Measurements from ENCODE around the gene SAMD13.
A peak's percentile ranks its signal among the peaks of the same experiment; 100 is the strongest.

The SAMD13 gene

GRCh38 chr1:84301004-84301784 is at the start of gene SAMD13:
TSS of gene SAMD13 (plus strand) at chr1:84301708. CDS start at chr1:84303235, 1,527 bp downstream.
- peak; percentile 3 to 27 for DNase-seq (ENCODE audit: low read depth in 2 of 2)

DNA sequence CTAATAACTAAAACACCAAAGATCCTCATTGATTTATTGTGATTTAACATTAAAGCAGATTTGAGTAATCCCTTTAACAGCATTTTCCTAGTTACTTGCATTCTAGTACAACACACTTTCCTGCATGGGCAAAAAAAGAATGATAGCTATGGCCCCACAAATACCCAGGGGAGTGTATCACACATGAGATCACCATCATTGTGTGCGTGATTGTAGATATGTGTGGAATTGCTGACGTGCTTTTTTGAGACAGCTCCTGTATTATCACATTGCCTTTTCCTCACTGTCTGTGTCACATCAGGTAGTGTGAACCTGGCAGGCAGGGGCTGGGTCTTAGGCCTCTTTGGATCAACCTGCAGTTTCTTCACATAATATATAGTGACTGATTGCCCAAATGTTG is 48.5 kb upstream of the SAMD13 start:
- DNase-seq (ENCODE audit: low read depth in 2 of 2): no peak

DNA sequence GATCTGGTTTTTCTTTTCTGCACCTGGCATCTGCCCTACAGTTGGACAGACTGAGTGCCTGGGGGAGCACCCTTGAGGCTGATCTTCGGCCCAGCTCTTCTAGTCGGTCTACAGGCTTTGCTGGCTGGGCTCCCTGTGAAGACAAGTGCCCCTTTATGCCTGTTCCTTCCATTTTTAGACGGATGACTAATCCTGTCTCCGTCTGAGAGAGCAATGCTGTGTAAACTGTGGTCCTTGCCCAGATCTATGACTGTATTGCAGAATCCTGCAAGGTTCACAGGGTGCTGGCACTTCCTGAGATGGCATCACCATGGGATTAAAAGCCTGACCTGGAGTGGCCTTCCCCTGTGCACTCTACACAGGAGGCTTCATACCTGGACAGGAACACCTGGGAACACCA is 47.6 kb upstream of the SAMD13 start:
- DNase-seq (ENCODE audit: low read depth in 2 of 2): no peak

DNA sequence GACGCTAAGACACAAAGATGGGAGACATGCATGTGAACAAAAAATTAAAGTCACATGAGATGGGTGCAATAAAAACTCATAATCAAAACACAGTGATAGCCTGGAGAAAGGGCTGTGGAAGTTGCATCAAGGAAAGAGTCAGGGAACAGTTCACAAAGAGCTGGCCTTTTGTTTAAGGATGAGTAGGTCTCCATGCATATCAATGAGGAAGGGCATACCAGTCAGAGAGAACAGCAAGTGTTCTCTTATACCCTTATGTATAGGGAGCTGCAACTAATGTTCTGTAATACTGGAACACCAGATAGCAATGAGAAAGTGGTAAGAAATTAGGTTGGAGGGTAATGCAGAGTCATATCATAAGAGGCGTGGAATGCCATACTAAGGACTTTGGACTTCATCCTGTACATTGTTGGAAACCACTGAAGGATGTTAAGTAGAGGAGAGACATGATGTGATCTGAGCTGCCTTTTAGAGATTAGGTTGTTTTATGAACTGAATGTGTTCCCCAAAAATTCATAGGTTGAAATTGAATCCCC is 46.7 kb upstream of the SAMD13 start:
- no peak for DNase-seq (ENCODE audit: low read depth in 2 of 2)

DNA sequence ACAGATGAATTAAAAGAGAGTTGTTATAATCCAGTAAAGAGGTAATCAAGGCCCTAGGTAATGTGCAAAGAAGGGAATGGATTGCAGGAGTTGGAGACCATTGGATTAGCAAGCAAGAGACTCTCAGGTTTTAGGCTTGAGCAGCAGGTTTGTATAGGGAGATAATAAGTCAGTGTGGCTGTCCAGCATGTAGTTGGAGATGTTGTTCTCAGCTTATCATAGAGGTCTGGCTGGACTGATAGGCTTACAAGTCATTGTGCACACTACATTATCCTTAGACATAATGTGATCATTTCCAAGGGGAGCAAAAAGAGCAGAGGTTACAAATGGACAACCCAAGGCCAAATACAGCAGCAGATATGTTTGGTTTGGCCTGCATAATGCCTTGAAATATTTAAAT is 45.9 kb upstream of the SAMD13 start:
- no peak for DNase-seq (ENCODE audit: low read depth in 2 of 2)

DNA sequence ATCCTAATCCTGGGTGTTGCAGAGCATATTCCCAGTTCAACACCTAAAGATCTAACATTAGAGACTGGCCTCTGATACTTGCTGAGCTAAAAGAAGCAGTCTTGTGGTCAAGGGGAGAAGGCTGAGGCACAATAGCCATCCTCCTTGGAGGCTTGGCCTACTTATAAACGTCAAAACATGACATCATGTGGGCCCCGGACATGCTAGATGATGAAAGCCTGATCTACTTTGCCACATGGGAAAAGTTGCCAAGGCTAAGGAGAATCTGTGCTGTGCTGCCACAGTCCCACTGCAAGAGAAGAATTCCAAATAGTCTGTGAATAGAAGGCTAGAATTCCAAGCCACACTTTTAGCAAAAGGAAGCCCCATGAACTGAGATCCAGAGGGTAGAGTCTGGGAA is 43.9 kb upstream of the SAMD13 start:
- DNase-seq (ENCODE audit: low read depth in 2 of 2): no peak

GRCh38 chr1:84259376-84259775 is 42.1 kb upstream of the SAMD13 start:
- DNase-seq (ENCODE audit: low read depth in 2 of 2): no peak

DNA sequence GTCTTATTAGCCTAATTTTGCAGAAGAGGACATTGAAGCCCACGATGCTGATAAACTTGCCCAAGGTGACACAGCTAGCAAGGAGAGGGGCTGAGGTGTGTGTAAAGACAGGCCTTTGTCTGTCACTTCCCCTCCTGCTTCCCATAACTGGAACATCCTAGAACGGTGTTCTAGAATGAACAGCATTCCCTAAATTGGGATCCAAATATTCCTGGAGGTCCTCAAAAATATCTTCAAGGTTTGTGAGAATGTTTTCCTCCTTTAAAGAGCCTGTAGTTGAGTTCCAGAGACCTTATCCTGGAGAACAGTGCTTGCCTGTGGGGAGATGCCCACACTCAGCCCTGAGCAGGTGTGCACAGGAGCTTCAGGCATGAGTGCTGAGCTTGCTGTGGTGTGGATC is 41.5 kb upstream of the SAMD13 start:
- no peak for DNase-seq (ENCODE audit: low read depth in 2 of 2)

DNA sequence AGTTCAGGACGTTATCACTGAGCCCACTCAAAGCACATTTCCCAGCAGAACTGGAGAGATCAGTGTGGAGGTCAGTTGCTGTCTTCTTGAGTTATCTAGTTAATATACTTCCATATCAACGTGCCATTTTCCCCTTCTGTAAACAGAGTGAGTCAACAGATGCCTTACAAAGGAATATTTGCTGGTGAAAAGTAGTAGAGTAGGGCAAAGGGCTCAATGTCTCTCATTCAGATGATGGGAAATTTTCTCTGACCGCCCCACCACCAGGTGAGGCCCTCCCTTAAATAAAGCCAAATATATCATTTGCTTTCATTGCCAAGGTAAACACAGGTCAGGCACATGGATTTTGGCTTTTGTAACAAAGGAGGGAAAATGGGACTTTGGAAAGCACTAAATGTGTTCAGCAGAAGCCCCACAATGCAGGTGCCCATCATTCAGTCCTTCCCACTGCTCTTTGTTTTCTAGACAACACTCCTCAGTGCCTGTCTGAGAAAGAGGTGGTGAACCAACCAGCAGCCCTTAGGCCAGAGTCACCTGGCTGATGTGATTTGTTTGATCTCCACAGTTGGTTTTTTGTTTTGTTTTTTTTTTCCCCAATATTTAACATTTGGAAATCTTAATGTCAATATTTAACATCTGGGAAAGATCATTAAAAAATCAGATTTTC is 40.5 kb upstream of the SAMD13 start:
- DNase-seq (ENCODE audit: low read depth in 2 of 2): no peak

DNA sequence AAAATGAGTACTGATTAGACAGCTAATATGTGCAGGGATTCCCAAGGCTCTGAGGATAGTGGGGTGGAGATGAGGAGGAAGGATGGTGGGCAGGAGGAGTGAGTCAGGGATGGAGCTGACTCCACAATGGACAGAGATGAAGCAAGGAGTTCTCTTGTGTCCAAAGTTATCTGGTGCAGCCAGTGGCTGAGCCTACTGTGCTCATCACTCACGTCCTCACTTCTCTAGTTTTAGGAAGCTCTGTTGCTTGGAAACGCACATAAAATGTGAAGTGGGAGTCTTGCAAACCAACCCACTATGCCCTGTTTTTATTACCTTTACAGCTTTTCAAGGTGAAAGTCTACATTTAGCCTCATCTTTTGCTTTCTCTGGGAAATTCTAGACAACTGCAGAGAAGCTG is 36.5 kb upstream of the SAMD13 start:
- no peak for DNase-seq (ENCODE audit: low read depth in 2 of 2)

DNA sequence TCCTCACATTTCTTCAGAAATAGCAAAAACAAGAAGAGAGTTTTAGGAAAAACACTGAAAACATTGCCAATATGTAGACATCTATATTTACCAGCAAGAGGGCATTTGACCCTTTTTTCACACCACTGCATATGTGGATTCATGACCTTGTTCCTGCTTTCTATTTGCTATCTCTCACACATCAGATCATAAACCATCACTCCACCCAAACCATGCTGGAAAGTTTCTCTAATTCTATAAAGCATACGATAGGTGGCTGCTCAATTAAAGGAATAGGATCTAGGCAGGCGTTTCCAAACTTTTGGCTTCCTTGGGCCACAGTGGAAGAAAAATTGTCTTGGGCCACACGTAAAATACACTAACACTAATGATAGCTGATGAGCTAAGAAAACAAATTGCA is 35.6 kb upstream of the SAMD13 start:
- no peak for DNase-seq (ENCODE audit: low read depth in 2 of 2)

DNA sequence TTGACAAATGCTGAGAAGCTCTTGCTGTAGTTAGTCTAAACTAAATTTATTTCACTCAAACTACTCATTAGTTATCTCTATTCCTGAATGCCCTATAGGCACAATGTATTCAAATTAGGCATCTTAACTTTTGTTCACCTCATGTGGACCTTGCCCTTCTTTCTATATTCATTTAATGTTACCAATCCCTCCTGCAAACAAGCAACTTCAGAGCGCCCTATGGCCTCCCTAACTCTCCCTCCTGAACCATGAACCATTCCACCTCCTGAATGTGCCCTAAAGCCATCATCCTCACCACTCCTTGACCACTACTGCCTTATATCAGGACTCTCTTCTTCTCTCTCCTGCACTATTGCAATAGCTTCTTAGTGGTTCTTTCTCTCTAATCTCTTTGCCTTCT is 34.8 kb upstream of the SAMD13 start:
- no peak for DNase-seq (ENCODE audit: low read depth in 2 of 2)

DNA sequence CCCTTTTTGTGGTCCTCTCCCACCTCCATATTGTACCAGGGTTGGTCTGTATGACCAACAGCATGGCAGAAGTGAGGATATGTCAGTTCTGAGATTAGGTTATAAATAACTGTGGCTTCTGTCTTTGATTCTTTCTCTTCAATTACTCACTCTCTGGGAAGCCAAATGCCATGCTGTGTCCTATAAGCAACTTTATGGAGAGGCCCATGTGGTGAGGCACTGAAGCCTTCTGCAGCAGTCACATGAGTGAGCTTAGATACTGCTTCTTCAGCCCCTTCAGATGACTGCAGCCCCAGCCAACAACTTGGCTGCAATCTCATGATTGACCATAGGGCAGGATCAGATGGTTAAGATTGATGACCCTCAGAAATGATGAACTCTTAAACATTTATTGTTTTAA is 34.0 kb upstream of the SAMD13 start:
- no peak for DNase-seq (ENCODE audit: low read depth in 2 of 2)

GRCh38 chr1:84268346-84268745 is 33.2 kb upstream of the SAMD13 start:
- DNase-seq (ENCODE audit: low read depth in 2 of 2): no peak

DNA sequence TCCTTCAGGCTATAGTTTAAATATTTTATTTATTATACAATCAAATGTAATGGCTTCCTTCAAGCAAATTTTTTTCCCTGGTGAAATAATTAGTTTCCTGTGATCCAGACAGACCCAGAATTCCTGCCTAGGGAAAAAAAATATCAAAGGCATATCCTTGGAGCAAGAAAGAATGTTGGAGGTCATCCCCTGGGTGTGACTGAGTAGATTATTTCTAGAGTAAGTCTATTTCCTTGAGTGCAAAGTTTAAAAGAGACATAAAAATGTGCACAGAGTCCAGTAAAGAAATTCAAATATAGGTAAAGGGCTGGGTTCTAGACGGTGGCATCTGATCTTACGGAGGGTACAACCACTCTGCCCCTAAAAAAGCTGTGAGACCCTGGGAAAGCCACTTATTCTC is 32.2 kb upstream of the SAMD13 start:
- DNase-seq (ENCODE audit: low read depth in 2 of 2): no peak

DNA sequence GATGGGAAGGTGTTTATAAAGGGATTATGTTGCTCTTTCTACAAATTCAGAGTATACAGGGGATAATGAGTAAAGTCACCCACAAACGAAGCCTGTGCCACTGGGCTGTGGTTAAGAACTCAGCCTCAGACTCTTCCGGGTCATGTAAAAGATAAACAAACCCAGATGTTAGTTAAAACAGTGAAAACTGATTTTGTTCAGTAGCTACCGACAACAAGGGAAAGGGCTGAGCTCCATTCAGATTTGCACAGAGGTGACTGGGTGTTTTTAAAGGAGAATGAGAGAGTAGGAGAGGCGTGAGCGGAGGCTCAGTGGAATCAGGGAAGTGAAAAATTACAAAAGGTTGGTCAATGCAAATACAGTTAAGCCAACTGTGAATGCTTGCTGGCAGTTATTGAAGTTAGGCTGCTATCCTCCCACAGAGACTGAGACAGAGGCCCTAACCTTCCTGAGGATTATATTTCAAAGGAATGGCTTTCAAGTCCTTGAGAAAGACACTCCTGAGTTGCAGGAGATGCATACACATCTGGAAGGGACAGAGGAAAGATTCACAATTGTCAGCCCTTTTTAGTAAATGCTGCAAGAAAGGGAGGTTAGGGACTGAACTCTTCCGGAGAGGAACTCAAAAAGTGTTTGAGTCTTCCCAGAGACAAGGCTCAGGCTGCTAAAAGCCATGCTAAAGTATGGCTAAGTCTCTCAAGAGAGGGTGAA is 29.9 kb upstream of the SAMD13 start:
- no peak for DNase-seq (ENCODE audit: low read depth in 2 of 2)

DNA sequence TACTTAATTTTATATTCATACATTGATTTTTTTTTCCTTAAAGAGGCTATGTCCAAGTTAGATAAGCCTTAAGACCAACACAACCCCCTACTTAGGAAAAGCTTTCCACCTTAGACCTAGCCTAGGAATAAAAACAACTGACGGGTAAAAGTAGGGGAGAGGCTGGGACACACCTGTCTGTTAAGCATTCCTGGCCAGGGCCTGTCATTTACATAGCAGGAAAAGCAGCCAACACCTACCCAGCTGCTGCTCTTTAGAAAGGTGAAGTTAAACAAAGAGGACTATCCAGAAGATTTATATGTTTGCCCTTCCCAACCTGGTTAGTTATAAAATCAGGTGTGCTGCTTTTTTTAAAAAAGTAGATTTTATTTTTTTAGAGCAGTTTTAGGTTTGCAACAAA is 29.1 kb upstream of the SAMD13 start:
- no peak for DNase-seq (ENCODE audit: low read depth in 2 of 2)

GRCh38 chr1:84277343-84278059 is 24.0 kb upstream of the SAMD13 start:
- no peak for DNase-seq (ENCODE audit: low read depth in 2 of 2)

DNA sequence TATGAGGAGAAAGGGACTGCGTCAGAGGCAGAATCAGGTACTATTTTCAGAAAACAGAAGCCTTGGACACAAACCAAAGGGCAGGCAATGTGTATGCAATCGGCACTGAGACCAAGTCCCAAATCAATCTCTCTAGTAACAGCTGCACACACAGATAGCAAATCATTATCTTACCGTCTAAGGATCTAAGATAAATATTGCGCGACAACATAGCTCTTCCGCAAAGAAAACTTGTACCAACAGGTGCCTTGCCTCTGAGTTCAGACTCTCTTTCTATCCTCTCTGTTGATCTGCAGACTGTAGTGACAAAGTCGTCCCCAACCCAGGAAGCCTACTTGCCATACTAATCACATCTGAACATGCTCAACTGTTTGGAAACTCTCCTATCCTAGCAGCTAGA is 22.6 kb upstream of the SAMD13 start:
- DNase-seq (ENCODE audit: low read depth in 2 of 2): no peak

GRCh38 chr1:84280912-84281311 is 20.6 kb upstream of the SAMD13 start:
- DNase-seq (ENCODE audit: low read depth in 2 of 2): no peak

GRCh38 chr1:84282780-84283333 is 18.7 kb upstream of the SAMD13 start:
- DNase-seq (ENCODE audit: low read depth in 2 of 2): no peak

GRCh38 chr1:84283381-84283780 is 18.1 kb upstream of the SAMD13 start:
- DNase-seq (ENCODE audit: low read depth in 2 of 2): no peak
